H1 (cell line): ENCODE data around the gene DFFB. TPM values are rescaled to one million over a fixed set of nuclear protein-coding genes. Genes with fewer than 3 reads are reported as not detected.

Experiments used
- CTCF ChIA-PET: fragments of 300-600 bp; sonication (Branson Sonifier 250); formaldehyde crosslinking; loops from one replicate; lab custom pipeline; 2021; ENCODE audit not compliant: partially characterized antibody; lab: Charles Lee
- POLR2A ChIA-PET: fragments of 300-600 bp; sonication (Branson Sonifier 250); formaldehyde crosslinking; loops from one replicate; lab custom pipeline; 2021; ENCODE audit warnings: inconsistent platforms; ENCODE audit not compliant: partially characterized antibody; lab: Charles Lee
- DNase-seq, 2 experiments: peaks; one replicate each; pipeline versions ENCODE4 v3.0.0 to v3.0.0-alpha.2; 2010 to 2022; ENCODE audit warnings: low spot score in 2 of 2, low read depth in 1 of 2, mixed read lengths in 1 of 2
- FAIRE-seq: peaks from 2 replicates; lab custom pipeline; 2011; peaks lifted over from hg19 to GRCh38; lab: Jason Lieb, UNC
- H2AFZ ChIP-seq: 2 replicates; pipeline ENCODE4 v1.8.1; 2012; ENCODE audit warnings: low read length, inconsistent platforms
- H2AK5ac ChIP-seq: 2 replicates; pipeline ENCODE4 v1.6.1; 2013; ENCODE audit warnings: low read depth, low read length
- H2BK120ac ChIP-seq: replicated peaks from 2 replicates; pipeline ENCODE3; 2013; ENCODE audit warnings: low read depth, low read length, inconsistent platforms
- H2BK12ac ChIP-seq: 2 replicates; pipeline ENCODE4 v1.6.1; 2013; ENCODE audit warnings: low read depth, low read length
- H2BK15ac ChIP-seq: 2 replicates; pipeline ENCODE4 v1.6.1; 2013; ENCODE audit warnings: low read length
- H2BK20ac ChIP-seq: 2 replicates; pipeline ENCODE4 v1.6.1; 2013; ENCODE audit warnings: low read length
- H2BK5ac ChIP-seq: 2 replicates; pipeline ENCODE4 v1.6.1; 2013; ENCODE audit warnings: low read depth, low read length
- H3K14ac ChIP-seq: 2 replicates; pipeline ENCODE4 v1.6.1; 2013; ENCODE audit warnings: inconsistent platforms; ENCODE audit not compliant: insufficient read length
- H3K18ac ChIP-seq: 2 replicates; pipeline ENCODE4 v1.6.1; 2013; ENCODE audit warnings: low read length; ENCODE audit errors: extremely low read depth
- H3K23ac ChIP-seq: 2 replicates; pipeline ENCODE4 v1.6.1; 2013; ENCODE audit warnings: inconsistent platforms; ENCODE audit not compliant: insufficient read length
- H3K23me2 ChIP-seq: 2 replicates; pipeline ENCODE4 v1.6.1; 2013; ENCODE audit warnings: low read depth, low read length
- H3K27ac ChIP-seq: 2 replicates; pipeline ENCODE4 v1.6.1; 2011; ENCODE audit warnings: low read depth, low read length, inconsistent platforms
- H3K27me3 ChIP-seq, 4 experiments: replicated peaks in 1 of 4; 1 replicate in 1 of 4; 2 replicates in 3 of 4; pipeline versions ENCODE4 v1.6.1 to v1.8.1; 2011 to 2013; ENCODE audit warnings: low read length in 3 of 4, mild to moderate bottlenecking in 3 of 4, inconsistent platforms in 2 of 4, mixed read lengths in 2 of 4, moderate library complexity in 1 of 4; ENCODE audit not compliant: control insufficient read depth in 3 of 4, insufficient read depth in 3 of 4; ENCODE audit errors: extremely low read depth in 1 of 4
- H3K36me3 ChIP-seq, 4 experiments: 2 replicates each; pipeline versions ENCODE4 v1.6.1 to v1.8.1; 2011 to 2013; ENCODE audit warnings: mild to moderate bottlenecking in 4 of 4, low read length in 3 of 4, moderate library complexity in 2 of 4, control low read depth in 1 of 4, inconsistent platforms in 1 of 4; ENCODE audit not compliant: insufficient read depth in 4 of 4, control insufficient read depth in 2 of 4
- H3K4ac ChIP-seq: replicated peaks from 2 replicates; pipeline ENCODE3; 2013; ENCODE audit warnings: low read length, low read depth, mixed read lengths, inconsistent platforms; ENCODE audit not compliant: insufficient read length
- H3K4me1 ChIP-seq, 4 experiments: replicated peaks in 1 of 4; 1 replicate in 1 of 4; 2 replicates in 3 of 4; pipeline versions ENCODE4 v1.6.1 to v1.8.1; 2011 to 2013; ENCODE audit warnings: low read length in 3 of 4, inconsistent platforms in 2 of 4, mixed read lengths in 1 of 4; ENCODE audit not compliant: insufficient read depth in 4 of 4, control insufficient read depth in 3 of 4
- H3K4me2 ChIP-seq, 2 experiments: 2 replicates each; pipeline versions ENCODE4 v1.6.1 to v1.8.1; 2011 to 2013; ENCODE audit warnings: low read depth in 2 of 2, low read length in 2 of 2, control low read depth in 1 of 2, inconsistent platforms in 1 of 2, mild to moderate bottlenecking in 1 of 2; ENCODE audit not compliant: insufficient read depth in 1 of 2
- H3K4me3 ChIP-seq, 4 experiments: fragments of 200-600, 300-600 bp in 1 of 4; sonication (generic), shearing (Covaris generic), sonication (Bioruptor Twin) in 1 of 4; 2 replicates each; pipeline versions ENCODE4 v1.5.1 to v1.8.1; 2011 to 2016; ENCODE audit warnings: low read length in 4 of 4, low read depth in 3 of 4, control low read depth in 2 of 4, inconsistent platforms in 2 of 4, mild to moderate bottlenecking in 2 of 4, mixed read lengths in 1 of 4, moderate library complexity in 1 of 4; ENCODE audit not compliant: insufficient read depth in 2 of 4; ENCODE audit errors: extremely low read depth in 1 of 4
- H3K56ac ChIP-seq: replicated peaks from 2 replicates; pipeline ENCODE3; 2013; ENCODE audit warnings: low read depth, mild to moderate bottlenecking, mixed read lengths, low read length, inconsistent platforms; ENCODE audit not compliant: insufficient read length
- H3K79me1 ChIP-seq: 2 replicates; pipeline ENCODE4 v1.6.1; 2013; ENCODE audit warnings: low read depth, low read length, control low read depth
- H3K79me2 ChIP-seq, 2 experiments: 2 replicates each; pipeline versions ENCODE4 v1.6.1 to v1.8.1; 2012 to 2013; ENCODE audit warnings: low read length in 2 of 2, mild to moderate bottlenecking in 2 of 2, inconsistent platforms in 1 of 2; ENCODE audit not compliant: insufficient read depth in 2 of 2, control insufficient read depth in 1 of 2
- H3K9ac ChIP-seq, 4 experiments: replicated peaks in 1 of 4; 1 replicate in 1 of 4; 2 replicates in 3 of 4; pipeline versions ENCODE4 v1.6.1 to v1.8.1; 2011 to 2013; ENCODE audit warnings: low read depth in 3 of 4, low read length in 3 of 4, control low read depth in 2 of 4, mild to moderate bottlenecking in 2 of 4, moderate library complexity in 2 of 4, inconsistent platforms in 1 of 4; ENCODE audit errors: extremely low read depth in 1 of 4
- H3K9me3 ChIP-seq, 2 experiments: 2 replicates each; pipeline versions ENCODE4 v1.6.1 to v1.8.1; 2012 to 2013; ENCODE audit warnings: mild to moderate bottlenecking in 2 of 2, moderate library complexity in 2 of 2, control low read depth in 1 of 2, inconsistent platforms in 1 of 2, low read depth in 1 of 2, low read length in 1 of 2, mixed read lengths in 1 of 2; ENCODE audit not compliant: insufficient read depth in 2 of 2
- H4K20me1 ChIP-seq, 2 experiments: replicated peaks in 1 of 2; 2 replicates each; pipeline versions ENCODE3 to v1.8.1; 2011 to 2013; ENCODE audit warnings: inconsistent platforms in 2 of 2, low read length in 2 of 2, mild to moderate bottlenecking in 1 of 2; ENCODE audit not compliant: insufficient read depth in 2 of 2, control insufficient read depth in 1 of 2
- H4K5ac ChIP-seq: 2 replicates; pipeline ENCODE4 v1.6.1; 2013; ENCODE audit warnings: low read length, low read depth, mixed read lengths, inconsistent platforms; ENCODE audit not compliant: insufficient read length
- H4K8ac ChIP-seq: 2 replicates; pipeline ENCODE4 v1.8.0; 2013; ENCODE audit warnings: mild to moderate bottlenecking, moderate library complexity, low read length, inconsistent platforms; ENCODE audit not compliant: insufficient read depth; ENCODE audit errors: extremely low read depth
- H4K91ac ChIP-seq: replicated peaks from 2 replicates; pipeline ENCODE3; 2013; ENCODE audit warnings: low read length, mixed read lengths, inconsistent platforms; ENCODE audit not compliant: insufficient read length
- BACH1 ChIP-seq: IDR thresholded peaks from 2 replicates; pipeline ENCODE4 v1.6.1; 2012; ENCODE audit warnings: low read length, improper control_type of control experiment
- CBX5 ChIP-seq: fragments of 300-800, 300-1000 bp; sonication (generic); IDR thresholded peaks from 2 replicates; pipeline ENCODE4 v1.7.1; 2016; ENCODE audit warnings: antibody characterized with exemption, low read length, low read depth
- GTF2F1 ChIP-seq: IDR thresholded peaks from 2 replicates; pipeline ENCODE4 v1.6.1; 2012; ENCODE audit warnings: low read depth, low read length, improper control_type of control experiment, borderline replicate concordance
- JUND ChIP-seq: IDR thresholded peaks from 2 replicates; pipeline ENCODE4 v1.6.1; 2011; ENCODE audit warnings: mild to moderate bottlenecking, improper control_type of control experiment, low read length
- PHF8 ChIP-seq: fragments of 200-600 bp; sonication (generic); conservative IDR thresholded peaks from 2 replicates; pipeline ENCODE4 v1.7.1; 2012; ENCODE audit warnings: low read depth, mild to moderate bottlenecking, inconsistent platforms, low read length, moderate library complexity
- POLR2AphosphoS5 ChIP-seq: IDR thresholded peaks from 2 replicates; pipeline ENCODE4 v1.6.1; 2011; ENCODE audit warnings: low read depth, low read length
- RAD21 ChIP-seq, 2 experiments: IDR thresholded peaks in 1 of 2; conservative IDR thresholded peaks in 1 of 2; 2 replicates each; pipeline ENCODE4 v1.6.1; 2011; ENCODE audit warnings: low read depth in 2 of 2, low read length in 2 of 2, improper control_type of control experiment in 1 of 2, inconsistent platforms in 1 of 2, mild to moderate bottlenecking in 1 of 2, moderate library complexity in 1 of 2
- RNF2 ChIP-seq: fragments of 200-900, 300-1000 bp; sonication (generic); IDR thresholded peaks from 2 replicates; pipeline ENCODE4 v1.7.1; 2016; ENCODE audit warnings: borderline replicate concordance, low read depth, mild to moderate bottlenecking, antibody characterized with exemption, low read length; ENCODE audit not compliant: poor library complexity, severe bottlenecking; ENCODE audit errors: missing control alignments
- SP1 ChIP-seq: IDR thresholded peaks from 2 replicates; pipeline ENCODE4 v1.6.1; 2011; ENCODE audit warnings: low read depth, low read length
- SP4 ChIP-seq: IDR thresholded peaks from 2 replicates; pipeline ENCODE4 v1.6.1; 2012; ENCODE audit warnings: low read length, inconsistent platforms
- TBP ChIP-seq: IDR thresholded peaks from 2 replicates; pipeline ENCODE4 v1.6.1; 2011; ENCODE audit warnings: low read depth, low read length, improper control_type of control experiment
- WGBS, 2 experiments: shearing (Covaris generic) in 1 of 2; methylation state at CpG; one replicate each; pipeline versions ENCODE4 v1.1.6 to v1.1.7; 2013 to 2015; ENCODE audit warnings: low lambda C conversion rate in 2 of 2, mixed read lengths in 2 of 2, inconsistent platforms in 1 of 2, low coverage in 1 of 2, missing lambda C conversion rate in 1 of 2; ENCODE audit not compliant: insufficient replicate concordance in 2 of 2, insufficient coverage in 1 of 2, insufficient read length in 1 of 2; ENCODE audit errors: extremely low coverage in 1 of 2, missing lambda C conversion rate in 1 of 2; 5-methylcytosine and 5-hydroxymethylcytosine counted together
- polyA plus RNA-seq, 7 experiments: library from polyadenylated mRNA; depleted of rRNA in 3 of 7; stranded (reverse) in 5 of 7; unstranded in 2 of 7; fragments of >200 nt in 5 of 7; fragments of 200-250 nt in 2 of 7; gene quantifications; 1 replicate in 5 of 7; 2 replicates in 1 of 7; 4 replicates in 1 of 7; pipeline versions ENCODE4 v1.2.1 to v1.2.3, GENCODE V29; 2011 to 2013; ENCODE audit warnings: missing spikeins in 2 of 7, mixed read lengths in 2 of 7
- total RNA-seq: library from RNA; stranded (reverse); fragmentation: NEBNext Ultra II Directional; extraction: Animal tissue kit (Norgen Biotek cat#: 25700); gene quantifications from 2 replicates; pipeline ENCODE4 v1.2.1, GENCODE V29; 2021
- TF ChIP-seq, protein P1 (sequence below): IDR thresholded peaks from 2 replicates; pipeline ENCODE4 v1.6.1; 2012; ENCODE audit warnings: low read length, inconsistent platforms

Gene DFFB
- total and polyA plus RNA-seq, 2 of the 8 experiments (the other 6 are each of a cell fraction or from before 2014, with no cell fraction given): 8.6 to 11.9 TPM

DNA sequence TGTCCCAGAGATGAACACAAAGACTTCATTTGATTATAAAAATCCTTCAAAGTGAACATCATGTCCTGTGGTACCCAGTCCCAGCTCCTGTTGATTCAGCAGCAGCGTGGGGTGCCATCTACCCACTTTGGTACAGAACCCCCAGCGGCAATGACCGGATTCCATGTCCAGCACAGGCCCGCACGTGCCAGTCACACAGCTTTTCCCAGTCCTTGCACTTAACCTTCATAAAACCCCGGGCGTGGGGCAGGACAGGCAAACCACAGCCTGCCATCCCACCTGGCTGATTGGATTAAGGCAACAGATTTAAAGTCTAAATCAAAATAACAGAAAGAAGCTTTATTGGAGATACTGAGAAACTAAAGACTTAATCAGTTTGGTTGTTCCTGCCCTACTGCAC, 15.8 kb upstream of the DFFB start:
- Histone ChIP-seq H2AFZ (no peak overlapping the region), H3K18ac (no peak overlapping the region), H4K20me1 (no peaks in the 10 kb centered on the region), H4K8ac (no peak overlapping the region), H3K4me1 (no peaks in the 10 kb centered on the region), H3K79me1 (no peaks in the 10 kb centered on the region), H3K9ac (no peak overlapping the region), H3K4ac (no peak overlapping the region), H4K5ac (no peak overlapping the region), H3K4me3 (no peak overlapping the region), H3K56ac (no peak overlapping the region), H3K9me3 (peaks cover 0 to 6% of the 10 kb centered on the region in 2 experiments; a peak in 2 of 4 replicates), H2AK5ac (no peak overlapping the region), H2BK15ac (no peak overlapping the region), H2BK120ac (no peak overlapping the region), H3K27me3 (no peaks in the 10 kb centered on the region), H3K23me2 (no peaks in the 10 kb centered on the region), H2BK5ac (no peak overlapping the region), H3K14ac (no peak overlapping the region), H3K79me2 (no peaks in the 10 kb centered on the region), H4K91ac (no peak overlapping the region), H3K36me3 (peaks cover 0 to 24% (median 8%) of the 10 kb centered on the region in 4 experiments; a peak in 4 of 8 replicates), H3K4me2 (no peak overlapping the region), H2BK12ac (no peak overlapping the region), H3K23ac (no peak overlapping the region), H3K27ac (no peak overlapping the region), H2BK20ac (no peak overlapping the region)
- no peak for FAIRE-seq
- ChIA-PET CTCF (interaction anchor here (1.0 to 4.5 kb wide), 6 partner anchors 8 to 114 kb away, joined by 3 to 23 read pairs (median 3); no protein-coding TSS in a partner anchor), POLR2A (interaction anchor here (1.0 kb wide), 1 partner anchor 17 kb away, joined by 4 read pairs; no protein-coding TSS in a partner anchor)
- WGBS, 2 experiments: 98% methylated on average over 7 of the region's 7 CpGs; no CpG with 5 or more reads in 1 of the 2 experiments
- no peak for DNase-seq
- TF ChIP-seq SP4 (no peak), RAD21 (IDR thresholded peaks at IDR 0.05 in 1 of 2, conservative IDR thresholded peaks at IDR 0.05 in 1 of 2; ENCODE audit: low read depth in 2 of 2, low read length in 2 of 2) (no peak), GTF2F1 (no peak), BACH1 (no peak), JUND (no peak), TBP (no peak), PHF8 (no peak), POLR2AphosphoS5 (no peak), CBX5 (no peak), RNF2 (no peak), SP1 (no peak)
- TF ChIP-seq, protein P1, sequence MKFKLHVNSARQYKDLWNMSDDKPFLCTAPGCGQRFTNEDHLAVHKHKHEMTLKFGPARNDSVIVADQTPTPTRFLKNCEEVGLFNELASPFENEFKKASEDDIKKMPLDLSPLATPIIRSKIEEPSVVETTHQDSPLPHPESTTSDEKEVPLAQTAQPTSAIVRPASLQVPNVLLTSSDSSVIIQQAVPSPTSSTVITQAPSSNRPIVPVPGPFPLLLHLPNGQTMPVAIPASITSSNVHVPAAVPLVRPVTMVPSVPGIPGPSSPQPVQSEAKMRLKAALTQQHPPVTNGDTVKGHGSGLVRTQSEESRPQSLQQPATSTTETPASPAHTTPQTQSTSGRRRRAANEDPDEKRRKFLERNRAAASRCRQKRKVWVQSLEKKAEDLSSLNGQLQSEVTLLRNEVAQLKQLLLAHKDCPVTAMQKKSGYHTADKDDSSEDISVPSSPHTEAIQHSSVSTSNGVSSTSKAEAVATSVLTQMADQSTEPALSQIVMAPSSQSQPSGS: no peak
